HG03066 (cell line): ENCODE results near the gene GLB1L.

Experiments
- ATAC-seq: cut with Tn5 transposase; IDR thresholded peaks from one replicate; pipeline ENCODE4 v1.9.1; 2021; ENCODE audit warnings: low read depth; ENCODE audit not compliant: unreplicated experiment

Gene GLB1L

GRCh38 chr2:219228041-219228910 lies 17.0 kb downstream of the GLB1L start:
- no peak for ATAC-seq

- ATAC-seq: no peak
These were observed 19.9 kb downstream of the GLB1L start for GRCh38 chr2:219225350-219225749.

- no peak for ATAC-seq
These were observed 21.2 kb downstream of the GLB1L start for GRCh38 chr2:219223831-219224610.

DNA sequence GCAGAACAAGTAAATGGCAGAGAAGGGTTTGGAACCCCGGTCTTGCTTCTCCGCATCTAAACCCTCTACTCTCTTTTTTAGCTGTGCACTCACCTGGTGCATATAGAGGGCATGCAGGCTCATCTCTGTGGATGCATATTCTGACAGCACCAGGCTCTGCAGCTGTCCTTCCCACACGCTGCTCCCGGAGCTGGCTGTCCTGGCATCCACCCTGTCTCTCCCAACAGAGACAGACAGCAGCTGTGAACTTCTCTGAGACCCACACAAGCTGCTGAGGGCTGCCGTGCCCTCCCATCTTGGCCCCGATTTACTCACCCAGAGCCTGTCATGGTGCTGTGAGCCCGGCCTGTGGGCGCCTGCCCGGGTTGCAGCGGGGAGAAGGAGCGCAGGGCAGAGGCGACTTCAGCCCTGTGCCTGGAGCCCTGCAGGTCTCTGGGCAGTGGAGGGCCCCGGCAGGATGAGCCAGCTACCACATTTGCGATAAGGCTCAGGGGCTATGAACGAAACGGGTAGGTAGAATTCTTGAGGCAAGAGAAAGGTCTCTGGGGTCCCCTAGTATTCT lies 23.2 kb downstream of the GLB1L start:
- ATAC-seq: no peak

DNA sequence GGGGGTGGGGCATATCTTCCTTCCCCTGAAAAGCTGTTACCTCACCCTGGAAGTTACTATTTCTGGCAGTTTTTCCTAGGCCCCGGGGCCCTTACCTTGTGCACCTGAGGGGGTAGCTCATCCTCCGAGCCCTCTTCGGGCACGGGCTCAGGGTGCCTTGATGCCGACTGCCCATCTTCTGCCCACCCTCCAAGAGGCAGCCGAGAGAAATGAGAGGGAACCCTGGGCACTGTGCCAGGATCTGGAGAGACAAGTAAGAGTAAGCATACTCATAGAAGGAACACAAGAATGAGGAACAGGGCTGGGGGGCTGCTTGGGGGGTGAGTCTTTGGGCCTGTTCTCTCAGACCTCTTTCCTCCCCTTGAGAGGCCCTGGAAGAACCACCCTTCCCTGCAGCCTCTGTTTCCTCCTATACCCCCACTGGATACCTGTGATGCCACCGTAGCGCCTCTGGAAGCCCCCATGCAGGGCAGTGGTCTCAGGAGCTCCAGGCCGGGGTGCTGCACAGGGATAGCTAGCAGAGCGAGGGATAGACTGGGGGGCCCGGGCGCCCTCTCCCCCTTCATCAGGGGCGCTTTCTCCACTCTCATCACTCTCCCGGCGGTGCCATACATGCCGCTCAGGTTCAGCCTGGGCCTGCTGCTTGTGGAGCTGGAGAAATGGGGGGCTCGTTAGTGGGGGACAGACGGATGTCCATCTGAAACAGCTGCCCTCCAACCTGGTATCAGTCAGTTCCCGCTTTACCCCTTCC lies 24.4 kb downstream of the GLB1L start:
- ATAC-seq: no peak

- ATAC-seq: no peak
These were observed 25.3 kb downstream of the GLB1L start for GRCh38 chr2:219219784-219220532.

- peak; percentile 84 for ATAC-seq
These were observed 26.2 kb downstream of the GLB1L start, which contains the start of gene ABCB6 for GRCh38 chr2:219218732-219219701. ABCB6 (minus strand) TSS chr2:219218958; CDS start chr2:219218673, 285 bp downstream.

DNA sequence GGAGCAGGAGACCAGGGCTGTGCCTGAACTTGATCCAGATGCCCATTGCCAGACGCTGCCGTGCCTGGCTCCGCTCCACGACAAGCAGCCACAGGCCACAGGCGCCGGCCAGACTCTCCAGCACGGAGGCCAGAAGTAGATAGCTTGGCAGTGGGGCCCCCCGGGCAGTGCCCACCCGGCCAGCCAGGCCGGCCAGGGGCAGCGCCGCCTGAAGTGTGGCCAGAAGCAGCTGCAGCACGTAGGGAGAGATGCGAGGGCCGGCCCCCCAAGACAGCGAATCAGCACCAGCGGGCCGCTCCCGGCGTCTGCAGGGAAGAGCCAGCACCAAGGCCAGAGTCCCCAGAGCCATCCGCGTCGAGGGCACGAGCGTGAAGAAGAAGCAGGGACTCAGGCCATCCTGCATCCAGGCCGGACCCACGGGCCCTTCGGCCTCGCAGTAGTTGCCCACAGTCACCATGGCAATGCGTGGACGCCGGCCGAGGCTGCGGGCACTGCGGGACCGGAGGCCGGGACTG lies 27.0 kb downstream of the GLB1L start:
- ATAC-seq: peak; percentile 31

GRCh38 chr2:219216535-219216915 lies 28.7 kb downstream of the GLB1L start:
- no peak for ATAC-seq

- ATAC-seq: no peak
These were observed 29.2 kb downstream of the GLB1L start for GRCh38 chr2:219215871-219216534.

- no peak for ATAC-seq
These were observed 30.5 kb downstream of the GLB1L start for GRCh38 chr2:219214786-219215185.

- no peak for ATAC-seq
These were observed 31.1 kb downstream of the GLB1L start for GRCh38 chr2:219214141-219214540.

- no peak for ATAC-seq
These were observed 31.7 kb downstream of the GLB1L start for GRCh38 chr2:219213486-219214071.

GRCh38 chr2:219213026-219213415 lies 32.2 kb downstream of the GLB1L start:
- no peak for ATAC-seq

GRCh38 chr2:219210886-219211362 lies 34.3 kb downstream of the GLB1L start:
- ATAC-seq: no peak

- no peak for ATAC-seq
These were observed 34.9 kb downstream of the GLB1L start for GRCh38 chr2:219210196-219210885.
